MCF 10A (cell line): ENCODE data around the gene PCSK1. TPM values are rescaled to one million over a fixed set of nuclear protein-coding genes. Genes with fewer than 3 reads are reported as not detected.

Experiments
- BruUV-seq: library from RNA; stranded (reverse); fragments of 400-500 nt; replicated peaks from 2 replicates; lab custom pipeline; 2021; lab: Mats Ljungman, UMichigan
- CTCF ChIA-PET: fragments of 300-600 bp; sonication (Branson Sonifier 250); formaldehyde crosslinking; extraction: SDS; loops from one replicate; lab custom pipeline; 2021; ENCODE audit warnings: antibody characterized with exemption, inconsistent platforms; lab: Yijun Ruan, JAX
- POLR2A ChIA-PET: fragments of 300-600, 350-650 bp; sonication (Branson Sonifier 250); formaldehyde crosslinking; extraction: SDS; loops from one replicate; lab custom pipeline; 2020; ENCODE audit warnings: antibody characterized with exemption, inconsistent platforms; lab: Yijun Ruan, JAX
- DNase-seq: peaks from one replicate; pipeline ENCODE4 v3.0.0-alpha.2; 2018; ENCODE audit not compliant: unreplicated experiment
- H3K27ac Mint-ChIP-seq: one replicate; pipeline ENCODE4 v1.8.0; 2022; ENCODE audit warnings: mild to moderate bottlenecking, low read depth, mixed read lengths; ENCODE audit not compliant: unreplicated experiment
- H3K27me3 Mint-ChIP-seq: one replicate; pipeline ENCODE4 v1.8.0; 2022; ENCODE audit warnings: mixed read lengths; ENCODE audit not compliant: insufficient read depth, unreplicated experiment
- H3K36me3 Mint-ChIP-seq: one replicate; pipeline ENCODE4 v1.8.0; 2022; ENCODE audit warnings: mild to moderate bottlenecking, moderate library complexity, mixed read lengths; ENCODE audit not compliant: insufficient read depth, unreplicated experiment
- H3K4me1 Mint-ChIP-seq: one replicate; pipeline ENCODE4 v1.8.0; 2022; ENCODE audit warnings: mixed read lengths; ENCODE audit not compliant: insufficient read depth, unreplicated experiment
- H3K4me3 Mint-ChIP-seq: one replicate; pipeline ENCODE4 v1.8.0; 2022; ENCODE audit warnings: mild to moderate bottlenecking, moderate library complexity, mixed read lengths; ENCODE audit not compliant: unreplicated experiment
- H3K9me3 Mint-ChIP-seq: one replicate; pipeline ENCODE4 v1.8.0; 2022; ENCODE audit warnings: mixed read lengths; ENCODE audit not compliant: unreplicated experiment
- CTCF ChIP-seq: fragments of 200-600 bp; IDR thresholded peaks from one replicate; pipeline ENCODE4 v1.8.0; 2022; ENCODE audit warnings: antibody characterized with exemption, mild to moderate bottlenecking; ENCODE audit not compliant: unreplicated experiment
- intact Hi-C: fragments of 100-400 bp; cut with micrococcal nuclease; formaldehyde crosslinking; loops from 2 replicates; pipeline ENCODE4 v1.14.1; 2022
- total RNA-seq: library from RNA; stranded (reverse); gene quantifications from 2 replicates; pipeline ENCODE4 v1.2.3, GENCODE V29; 2022

PCSK1 gene
- total RNA-seq, 1 experiment from 2014 or later: 2.8 TPM

GRCh38 chr5:96342581-96342980, 90.5 kb downstream of the PCSK1 start:
- Mint-ChIP-seq H3K36me3 (no peaks in the 10 kb centered on the region), H3K9me3 (no peaks in the 10 kb centered on the region), H3K27ac (no peak overlapping the region), H3K4me3 (no peak overlapping the region), H3K4me1 (peaks cover 33% of the 10 kb centered on the region), H3K27me3 (no peaks in the 10 kb centered on the region)
- DNase-seq: peak; percentile 43
- no peak for TF ChIP-seq CTCF
- CTCF ChIA-PET: interaction anchor here (0.5 to 17.5 kb wide), 8 partner anchors 11 to 626 kb away, joined by 3 to 492 read pairs (median 4); no protein-coding TSS in a partner anchor
- POLR2A ChIA-PET: interaction anchor here (0.7 to 4.2 kb wide), 2 partner anchors 259 to 271 kb away, joined by 3 to 16 read pairs; no protein-coding TSS in a partner anchor
- BruUV-seq: no TSS peak
- intact Hi-C loops: loop anchor here (5.0 to 10.0 kb wide), 2 partner anchors 700 to 822 kb away; no protein-coding TSS in a partner anchor

Other genes with a start within 250 kb of the PCSK1 start
- 351 and 393 TPM in 2 replicates for gene CAST, start 229.1 kb upstream of the PCSK1 start, total RNA-seq